H4 (cell line): ENCODE measurements around the gene PPARGC1A. TPM values are rescaled to one million over a fixed set of nuclear protein-coding genes. Genes with fewer than 3 reads are reported as not detected.

ENCODE experiments used
- DNase-seq: peaks from one replicate; pipeline ENCODE4 v3.0.0-alpha.2; 2015; ENCODE audit warnings: low spot score
- total RNA-seq: library from RNA; depleted of rRNA; stranded (reverse); fragments of >200 nt; shearing (Covaris generic); gene quantifications from 2 replicates; pipeline ENCODE4 v1.2.3, GENCODE V29; 2014

PPARGC1A gene
- total RNA-seq, 1 experiment from 2014 or later = 2.4 TPM

- no peak for DNase-seq
Observed at GRCh38 chr4:23844961-23845360, 44.9 kb downstream of the PPARGC1A start.

- no peak for DNase-seq
Observed at GRCh38 chr4:23839279-23839678, 50.6 kb downstream of the PPARGC1A start.

- DNase-seq = no peak
Observed at GRCh38 chr4:23838607-23839006, 51.2 kb downstream of the PPARGC1A start.

- no peak for DNase-seq
Observed at GRCh38 chr4:23838131-23838530, 51.7 kb downstream of the PPARGC1A start.

GRCh38 chr4:23837371-23837770, 52.5 kb downstream of the PPARGC1A start:
- no peak for DNase-seq

DNA sequence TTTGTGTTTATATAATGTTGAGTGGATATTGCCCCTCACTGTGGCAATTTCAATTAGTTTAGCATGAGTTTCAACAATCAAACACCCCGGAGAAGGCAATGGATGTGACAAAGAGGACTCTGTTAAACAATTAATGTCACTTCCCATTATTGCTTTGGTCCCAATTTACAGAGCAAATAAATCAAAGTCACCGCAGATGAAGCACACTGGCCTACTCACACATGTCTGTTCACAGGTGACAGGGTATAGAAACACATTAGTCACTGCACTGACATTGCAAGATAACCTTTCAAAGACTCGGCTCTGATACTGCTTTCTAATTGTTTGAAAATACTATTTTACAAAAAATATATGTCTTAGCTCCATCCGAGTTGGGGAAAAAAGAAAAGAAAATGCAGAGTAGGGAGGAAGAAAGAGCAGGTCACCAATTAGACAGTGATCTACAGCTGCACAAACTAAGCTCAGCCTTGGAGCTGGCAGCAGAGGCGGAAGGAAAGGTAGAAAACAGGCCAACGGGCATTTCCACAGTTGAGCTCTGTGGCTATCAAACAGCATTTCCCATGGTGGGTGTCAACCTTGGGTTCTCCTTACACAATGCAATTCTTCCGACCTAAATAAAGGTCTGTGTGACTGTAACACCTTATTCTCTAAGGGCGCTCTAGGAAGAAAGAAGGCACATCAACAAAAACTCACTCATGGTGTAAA, 53.9 kb downstream of the PPARGC1A start:
- DNase-seq = no peak

DNA sequence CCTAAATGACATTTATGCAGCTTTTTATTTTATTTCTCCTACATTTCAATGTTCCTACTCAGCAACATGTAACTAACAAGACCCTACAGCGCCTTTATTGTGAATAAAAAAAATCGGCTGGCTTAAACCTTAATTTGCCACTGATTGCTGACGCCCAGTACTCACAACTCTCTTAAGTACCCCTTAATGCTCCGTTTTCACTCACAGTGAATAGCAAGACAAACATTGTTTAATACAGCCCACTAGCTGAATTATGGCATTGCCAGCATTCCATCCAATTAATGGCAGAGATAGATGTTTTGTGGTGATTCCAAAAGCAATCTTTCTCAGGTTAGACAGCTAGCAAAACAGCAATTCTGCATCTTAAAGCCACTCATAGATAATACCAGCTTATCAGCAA, 61.1 kb downstream of the PPARGC1A start:
- DNase-seq = no peak

DNA sequence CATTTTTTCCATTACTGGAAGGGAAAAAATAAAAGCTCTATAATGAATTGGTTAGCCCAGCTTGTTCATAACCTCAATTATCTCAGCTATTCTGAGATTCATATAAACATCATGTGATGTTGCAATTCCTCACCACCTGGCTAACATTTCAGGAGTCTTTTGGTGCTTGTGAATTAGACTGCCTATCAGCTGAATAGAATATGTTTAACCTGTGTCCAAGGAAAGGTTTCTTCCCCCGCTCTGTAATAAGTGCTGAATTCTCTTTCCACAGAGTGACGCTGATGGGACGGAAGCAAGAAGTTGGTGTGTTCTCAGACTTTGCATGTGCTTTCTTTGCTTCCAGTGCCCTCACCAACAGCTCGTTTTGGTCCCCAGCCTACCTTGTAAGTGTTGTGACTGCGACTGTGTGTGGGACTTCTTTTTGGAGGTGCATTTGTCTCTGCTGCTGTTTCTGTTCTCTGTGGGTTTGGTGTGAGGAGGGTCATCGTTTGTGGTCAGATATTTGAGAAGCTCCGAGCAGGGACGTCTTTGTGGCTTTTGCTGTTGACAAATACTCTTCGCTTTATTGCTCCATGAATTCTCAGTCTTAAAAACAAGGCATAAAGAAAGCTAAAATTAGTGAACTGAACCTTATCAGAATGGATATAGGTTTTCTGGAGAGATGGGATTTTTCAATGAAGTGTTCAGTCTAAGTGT, 61.7 kb downstream of the PPARGC1A start:
- DNase-seq = peak; percentile 69

DNA sequence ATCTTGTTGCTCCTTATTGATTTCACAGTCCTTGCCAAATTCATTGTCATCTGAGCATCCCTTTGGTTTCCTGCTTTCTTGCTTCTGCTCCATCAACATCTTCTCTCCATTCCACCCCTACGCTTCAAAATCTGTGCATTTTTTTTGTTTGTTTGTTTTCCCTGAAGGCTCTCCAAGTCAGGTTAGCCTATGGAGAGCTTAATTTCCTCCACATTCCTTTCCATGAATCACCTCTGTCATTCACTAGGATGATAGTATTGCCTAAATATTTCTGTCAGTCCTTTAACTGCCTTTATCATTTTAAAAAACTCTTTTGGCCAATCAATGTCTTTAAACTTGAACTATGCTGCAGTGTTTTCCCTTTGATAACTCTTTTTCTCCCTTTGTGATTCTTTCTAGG, 67.7 kb downstream of the PPARGC1A start:
- DNase-seq = no peak

DNA sequence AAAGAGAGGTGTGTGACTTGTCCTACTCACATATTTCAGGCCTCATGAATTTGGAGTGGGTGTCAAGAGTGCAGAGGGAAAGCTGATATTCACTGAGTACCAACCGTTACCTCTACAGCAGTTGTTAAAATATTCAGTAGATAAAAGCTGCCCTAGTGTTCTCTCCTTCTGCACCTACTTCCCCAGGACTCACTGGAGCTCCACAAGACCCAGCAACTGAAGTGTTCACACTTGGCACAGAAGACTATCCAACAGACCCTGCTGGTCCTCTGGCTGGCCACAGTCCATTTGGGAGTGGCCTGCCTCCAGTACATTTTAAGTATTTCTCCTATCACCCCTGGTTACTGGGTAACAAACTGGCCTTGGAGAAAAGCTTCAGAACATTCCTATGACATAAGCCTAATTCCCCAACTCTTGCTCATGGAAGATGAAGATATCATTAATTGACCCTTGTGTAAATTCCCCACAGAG, 70.8 kb downstream of the PPARGC1A start:
- no peak for DNase-seq

- DNase-seq = no peak
Observed at GRCh38 chr4:23818097-23818885, 71.6 kb downstream of the PPARGC1A start.

DNA sequence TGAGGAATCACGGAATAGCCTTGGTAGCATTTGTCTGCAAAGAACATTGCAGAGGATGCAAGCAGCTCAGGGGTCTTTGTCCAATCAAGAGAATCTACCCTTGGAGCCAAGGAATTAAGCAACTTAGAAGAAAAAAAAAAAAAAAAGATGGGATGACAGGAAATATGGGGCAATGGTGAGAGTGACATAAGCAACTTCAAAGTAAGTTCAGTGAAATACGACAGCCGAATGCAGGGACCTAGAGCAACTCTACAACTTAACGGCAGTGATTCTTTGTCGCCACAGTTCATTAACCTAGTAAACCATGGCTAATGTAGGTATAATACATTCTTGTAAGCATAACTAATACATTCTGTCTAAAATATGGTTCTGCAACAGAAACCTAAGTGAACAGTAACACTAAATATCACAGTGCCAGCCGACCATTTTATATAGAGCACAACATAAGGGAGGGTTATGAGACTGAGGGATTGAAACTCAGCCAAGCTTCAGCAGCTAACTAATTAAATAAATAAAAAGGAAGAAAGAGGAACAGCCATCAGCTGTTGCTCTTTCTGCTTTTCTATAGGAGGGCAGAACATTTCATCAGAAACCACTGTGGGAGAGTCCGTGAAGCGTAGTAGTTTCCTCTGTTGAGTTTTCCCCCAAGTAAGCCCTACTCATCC, 74.7 kb downstream of the PPARGC1A start:
- no peak for DNase-seq

DNA sequence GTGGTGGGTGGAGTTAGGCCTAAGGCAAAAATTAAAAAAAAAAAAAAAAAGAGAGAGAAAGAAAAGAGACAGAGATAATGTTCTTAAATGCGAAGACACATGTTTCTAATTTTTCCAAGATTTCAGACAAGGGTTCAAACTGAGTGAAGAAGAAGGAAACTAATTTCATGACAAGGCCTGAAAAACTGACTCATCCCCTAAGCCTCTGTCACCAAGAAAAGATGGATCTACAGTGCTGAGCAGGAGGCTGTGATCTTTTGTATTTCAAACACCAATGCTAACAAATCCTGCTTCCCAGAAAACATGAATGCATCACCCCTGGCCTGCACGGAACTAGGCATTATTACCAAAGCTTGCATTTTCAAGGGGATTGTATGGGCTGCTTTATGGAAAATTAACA, 75.3 kb downstream of the PPARGC1A start:
- no peak for DNase-seq

DNA sequence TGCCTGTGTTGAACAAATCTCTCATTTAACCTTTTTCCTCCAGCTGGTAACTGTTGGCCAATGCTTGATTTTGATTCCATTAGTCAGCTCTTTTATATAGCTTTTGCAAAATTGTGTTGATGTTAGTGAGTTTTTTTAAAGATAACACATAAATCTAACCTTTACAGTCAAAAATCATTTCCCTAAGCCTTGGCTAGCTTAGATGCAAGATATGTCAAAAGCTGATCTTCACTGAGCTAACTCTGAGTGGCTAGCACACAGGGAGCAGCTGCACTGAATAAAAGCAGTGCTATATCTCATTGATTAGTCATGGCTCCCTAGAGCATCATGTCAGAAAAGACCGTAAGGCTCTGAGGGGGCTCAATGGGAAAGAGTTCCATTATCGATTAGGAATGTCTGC, 78.7 kb downstream of the PPARGC1A start:
- no peak for DNase-seq

- DNase-seq = no peak
Observed at GRCh38 chr4:23805450-23805851, 84.4 kb downstream of the PPARGC1A start.

GRCh38 chr4:23789762-23790161, 100.1 kb downstream of the PPARGC1A start:
- peak; percentile 64 for DNase-seq

DNA sequence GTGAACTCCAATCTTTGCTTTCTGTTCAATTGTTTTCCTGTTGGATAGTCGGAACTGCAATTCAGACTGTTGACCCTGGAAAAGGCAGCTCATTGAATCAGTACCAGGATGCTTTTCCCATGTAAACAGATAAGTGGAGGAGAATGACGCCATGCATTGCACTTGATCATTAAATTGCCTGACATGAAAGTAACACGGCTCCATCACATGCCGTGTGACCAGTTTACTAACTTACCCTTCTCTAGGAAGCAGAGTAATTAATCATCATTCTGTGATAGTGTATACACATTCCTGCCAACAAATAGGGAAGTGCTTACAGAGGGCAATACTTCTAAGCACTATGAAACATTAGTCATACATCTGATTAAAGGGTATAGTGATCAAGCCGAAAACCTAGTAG, 101.4 kb downstream of the PPARGC1A start:
- peak; percentile 31 for DNase-seq

- DNase-seq = no peak
Observed at GRCh38 chr4:23788027-23788426, 101.8 kb downstream of the PPARGC1A start.

GRCh38 chr4:23782778-23783437, 106.9 kb downstream of the PPARGC1A start:
- no peak for DNase-seq

GRCh38 chr4:23779839-23780238, 110.0 kb downstream of the PPARGC1A start:
- no peak for DNase-seq

DNA sequence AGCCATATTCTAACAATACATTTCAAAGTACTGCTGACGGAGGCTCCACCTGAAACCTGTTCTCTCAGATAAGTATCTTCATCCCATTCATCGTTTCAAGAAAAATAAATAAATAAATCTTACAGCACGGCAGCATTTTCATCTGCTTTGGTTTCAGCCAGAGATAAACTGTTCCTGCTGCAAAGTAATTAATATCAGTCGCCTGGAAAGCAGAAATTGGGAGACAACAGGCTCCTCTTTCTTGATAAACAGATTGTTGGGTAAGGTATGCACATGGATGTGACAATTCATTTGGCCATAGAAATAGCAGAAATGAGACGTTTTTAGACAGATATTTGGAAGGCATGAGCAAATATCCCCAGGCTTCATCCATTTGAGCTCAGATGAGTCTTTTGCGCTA, 110.4 kb downstream of the PPARGC1A start:
- no peak for DNase-seq

GRCh38 chr4:23775694-23776093, 114.2 kb downstream of the PPARGC1A start:
- DNase-seq = no peak
